ENCODE results near the gene FAM3D.

DNA sequence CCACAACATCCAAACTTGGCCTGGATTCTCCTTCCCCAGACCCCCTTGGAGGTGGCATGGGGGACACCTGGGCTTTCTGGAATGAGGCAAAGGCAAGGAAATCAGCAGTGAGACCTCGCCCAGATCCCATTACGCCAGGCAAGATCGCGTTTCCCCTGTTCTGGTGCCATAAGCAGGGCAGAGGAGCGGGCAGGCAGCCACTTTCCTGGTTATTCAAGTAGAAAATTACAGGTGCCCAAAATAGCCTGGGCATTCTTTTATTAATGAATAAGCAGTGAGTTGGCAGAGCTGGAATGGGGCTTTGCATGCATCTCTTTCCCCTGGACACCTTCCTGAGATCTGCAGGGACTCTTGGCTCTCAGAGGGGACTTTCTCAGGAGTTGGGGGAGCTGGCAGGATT lies 57.9 kb downstream of the FAM3D start:
- TF ChIP-seq TGIF2 (CRISPR knock-in tag; IDR thresholded peaks at IDR 0.05) (no peak), ZBTB8A (IDR thresholded peaks at IDR 0.05; ENCODE audit: partially characterized antibody) (no peak), SP2 (IDR thresholded peaks at IDR 0.05; ENCODE audit: extremely low read depth, low read depth, low read length, poor library complexity, severe bottlenecking) (no peak), GATAD2B (IDR thresholded peaks at IDR 0.05; ENCODE audit: borderline replicate concordance) (no peak), YBX1 (IDR thresholded peaks at IDR 0.05) (no peak)

Measured in K562 (cell line).